NCI-H226 (cell line): ENCODE results near the gene FBXO11.
A peak's percentile ranks its signal among the peaks of the same experiment; 100 is the strongest.

Experiments used
- DNase-seq: peaks from one replicate; pipeline ENCODE4 v3.0.0-alpha.2; 2015

The FBXO11 gene

DNA sequence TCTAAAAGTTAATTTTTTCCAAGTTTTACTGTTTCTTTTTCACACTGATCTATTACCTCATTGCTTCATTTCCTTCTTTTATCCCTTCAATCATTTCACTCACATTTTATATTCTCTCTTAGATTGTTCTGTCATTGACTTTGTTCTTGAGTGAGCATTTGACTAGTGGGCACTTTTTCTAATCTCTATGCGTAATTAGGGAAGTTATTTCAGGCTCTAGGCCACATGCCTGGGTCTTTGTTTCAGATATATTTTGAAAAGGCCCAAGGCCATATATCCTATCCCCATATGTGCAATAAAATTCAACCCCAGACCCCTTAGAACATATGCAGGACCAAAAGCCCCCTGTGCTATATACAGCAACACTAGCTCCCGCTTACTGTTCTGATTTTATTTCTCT, 62.1 kb downstream of the FBXO11 start:
- no peak for DNase-seq

GRCh38 chr2:47843407-47843806, 62.9 kb downstream of the FBXO11 start:
- no peak for DNase-seq

GRCh38 chr2:47842846-47843245, 63.5 kb downstream of the FBXO11 start:
- no peak for DNase-seq

GRCh38 chr2:47838686-47839085, 67.6 kb downstream of the FBXO11 start:
- DNase-seq, result no peak

DNA sequence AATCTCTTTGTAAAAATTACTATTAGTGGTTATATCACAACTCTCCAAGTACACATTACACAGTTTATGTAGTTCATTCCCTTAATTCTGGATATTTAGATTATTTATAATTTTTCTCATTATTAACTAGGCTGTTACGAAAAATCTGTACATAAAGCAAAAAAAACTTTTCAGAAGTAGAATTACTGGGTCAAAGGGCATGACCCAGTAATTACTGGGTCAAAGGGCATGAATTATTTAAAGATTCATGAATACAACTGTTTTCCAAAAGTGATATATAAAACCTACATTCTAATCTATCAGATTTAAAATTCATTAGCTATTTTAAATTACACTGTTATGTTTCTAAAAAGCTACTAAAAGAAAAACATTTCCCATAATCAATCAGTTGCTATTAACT, 68.0 kb downstream of the FBXO11 start:
- no peak for DNase-seq

DNA sequence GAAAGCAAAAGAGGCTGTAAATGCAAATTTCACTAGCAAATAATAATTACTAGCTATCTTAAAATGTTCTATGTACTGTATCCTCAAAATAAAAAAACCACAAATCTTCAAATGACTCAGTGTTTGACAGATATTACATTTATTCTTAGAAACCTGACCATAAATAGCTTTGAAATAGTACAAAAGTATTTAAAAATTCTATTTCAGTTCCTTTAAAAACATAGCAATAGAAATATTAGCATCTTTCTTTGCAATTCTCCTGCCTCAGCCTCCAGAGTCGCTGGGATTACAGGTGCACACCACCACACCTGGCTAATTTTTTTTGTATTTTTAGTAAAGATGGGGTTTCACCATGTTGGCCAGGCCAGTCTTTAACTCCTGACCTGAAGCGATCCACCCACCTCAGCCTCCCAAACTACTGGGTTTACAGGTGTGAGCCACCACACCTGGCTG, 72.8 kb downstream of the FBXO11 start:
- no peak for DNase-seq

DNA sequence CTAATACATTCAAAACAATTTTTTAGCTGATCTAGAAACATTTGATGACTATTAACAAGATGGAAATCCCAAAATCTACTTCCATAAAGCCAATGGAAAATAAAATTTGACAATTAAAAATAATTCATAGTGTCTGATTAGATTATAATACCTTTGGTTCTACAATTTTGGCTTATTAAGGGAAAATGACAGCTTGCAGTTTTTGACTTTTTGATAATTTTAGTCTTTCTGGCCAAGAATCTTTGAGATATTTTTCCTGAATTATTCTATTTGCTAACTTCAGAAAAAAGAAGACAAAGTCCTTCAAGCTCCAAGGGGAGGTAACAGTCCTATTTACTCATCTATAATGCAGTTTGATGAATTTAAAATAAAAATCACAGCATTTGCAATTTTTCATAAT, 83.8 kb downstream of the FBXO11 start:
- no peak for DNase-seq

DNA sequence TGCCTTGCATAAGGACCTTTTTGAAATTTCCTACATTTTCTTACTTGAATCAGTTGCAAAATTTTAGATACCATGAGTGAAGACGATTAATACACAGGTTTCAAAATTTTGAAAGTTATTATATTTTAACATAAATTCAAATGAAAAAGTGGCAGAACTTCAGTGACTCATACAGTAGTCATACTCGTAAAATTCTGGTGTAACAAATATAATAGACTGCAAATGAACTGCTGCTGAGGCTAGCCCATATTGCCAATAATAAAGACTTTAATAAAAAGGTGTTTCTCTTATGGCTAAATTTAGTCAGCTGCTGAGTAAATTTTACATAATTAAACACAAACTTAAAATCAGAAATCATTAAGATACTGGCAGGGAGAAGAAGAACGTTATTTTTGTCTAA, 86.5 kb downstream of the FBXO11 start:
- DNase-seq, result no peak

- no peak for DNase-seq
These were observed 87.5 kb downstream of the FBXO11 start for GRCh38 chr2:47818777-47819176.

DNA sequence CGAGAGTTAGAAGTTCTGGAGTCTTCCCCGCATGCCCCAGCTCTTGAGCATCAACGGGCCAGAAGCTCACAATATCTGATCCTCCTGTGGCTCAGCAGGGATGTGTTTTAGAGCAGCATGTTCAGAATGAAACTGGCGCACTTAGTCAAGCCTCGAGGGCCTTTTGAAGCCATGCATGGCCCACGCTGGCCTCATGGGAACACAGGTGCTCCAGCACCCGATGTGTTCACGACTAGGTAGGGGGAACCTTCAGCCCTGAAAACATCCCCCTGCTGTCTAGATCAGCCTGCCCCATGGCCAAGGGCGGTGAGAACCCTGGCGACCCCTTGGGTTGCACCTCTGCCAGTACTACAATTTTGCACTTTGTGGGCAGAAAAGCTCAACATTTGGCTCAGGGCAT, 90.5 kb downstream of the FBXO11 start:
- no peak for DNase-seq

GRCh38 chr2:47811668-47812067, 94.6 kb downstream of the FBXO11 start:
- no peak for DNase-seq

GRCh38 chr2:47810850-47811249, 95.4 kb downstream of the FBXO11 start:
- DNase-seq, result no peak

DNA sequence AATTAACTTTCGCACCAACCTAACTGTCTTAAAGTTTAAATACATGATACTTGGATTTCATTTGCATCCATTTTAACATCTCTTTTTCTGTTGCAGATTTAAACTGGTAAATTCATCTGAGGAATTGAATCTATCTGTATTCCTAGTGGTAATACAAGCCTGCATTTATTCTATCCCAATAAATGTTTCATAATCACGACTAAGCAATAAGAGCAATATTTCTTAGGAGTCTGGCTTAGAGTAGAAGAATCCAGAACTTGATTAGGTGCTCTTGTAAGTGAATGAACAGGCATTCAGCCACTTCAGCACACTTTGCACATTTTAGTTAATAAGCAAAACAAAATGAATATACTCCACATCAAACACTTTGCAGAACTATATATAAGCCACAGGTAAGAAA, 96.4 kb downstream of the FBXO11 start:
- no peak for DNase-seq

DNA sequence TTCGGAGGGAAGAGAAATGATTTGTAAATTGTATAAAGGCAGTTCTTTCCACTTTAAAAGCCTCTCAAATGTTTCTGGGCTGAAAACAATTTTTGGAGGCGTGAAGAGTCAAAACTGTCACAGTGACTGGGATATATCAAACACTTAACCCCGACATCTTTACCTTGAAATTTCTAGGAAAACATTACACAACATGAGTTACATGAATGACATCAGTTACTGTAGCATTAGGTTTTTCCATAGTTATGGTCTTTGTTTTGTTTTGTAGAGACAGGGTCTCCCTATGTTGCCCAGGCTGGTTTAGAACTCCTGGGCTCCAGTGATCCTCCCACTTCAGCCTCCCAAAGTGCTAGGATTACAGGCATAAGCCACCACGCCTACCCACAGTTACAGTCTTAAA, 97.7 kb downstream of the FBXO11 start:
- no peak for DNase-seq

DNA sequence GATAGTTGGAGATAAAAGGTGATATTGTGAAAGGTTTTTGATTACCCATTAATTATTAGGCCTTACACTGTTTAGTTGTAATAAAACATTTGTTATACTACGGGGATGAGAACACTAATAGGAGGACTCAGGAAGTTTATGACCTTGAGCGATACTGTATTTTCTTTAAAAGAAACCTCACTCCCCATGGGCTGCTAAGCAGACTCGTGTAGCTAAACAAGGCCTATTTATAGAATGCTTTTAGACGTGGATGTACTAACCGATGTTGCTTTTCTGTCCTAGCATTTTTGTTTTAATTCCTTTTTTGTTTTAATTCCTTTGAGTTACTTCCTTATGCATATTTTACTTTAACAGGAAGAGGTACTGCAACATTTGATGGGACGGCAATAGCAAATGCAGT, 100.4 kb downstream of the FBXO11 start:
- DNase-seq, result no peak

GRCh38 chr2:47803770-47804169, 102.5 kb downstream of the FBXO11 start:
- DNase-seq, result no peak

DNA sequence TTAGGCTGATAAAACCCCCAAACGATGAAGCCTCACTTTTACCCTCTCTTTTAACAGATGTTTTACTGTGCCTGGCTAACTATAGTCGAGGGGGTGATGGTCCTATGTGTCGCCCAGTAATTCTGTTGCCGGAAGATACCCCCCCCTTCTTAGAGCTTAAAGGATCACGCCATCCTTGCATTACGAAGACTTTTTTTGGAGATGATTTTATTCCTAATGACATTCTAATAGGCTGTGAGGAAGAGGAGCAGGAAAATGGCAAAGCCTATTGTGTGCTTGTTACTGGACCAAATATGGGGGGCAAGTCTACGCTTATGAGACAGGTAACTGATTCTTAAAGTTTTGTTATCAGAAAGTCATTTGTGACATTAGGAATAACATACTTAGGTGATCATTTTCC, 102.9 kb downstream of the FBXO11 start:
- no peak for DNase-seq

- no peak for DNase-seq
These were observed 105.2 kb downstream of the FBXO11 start for GRCh38 chr2:47801118-47801517.

DNA sequence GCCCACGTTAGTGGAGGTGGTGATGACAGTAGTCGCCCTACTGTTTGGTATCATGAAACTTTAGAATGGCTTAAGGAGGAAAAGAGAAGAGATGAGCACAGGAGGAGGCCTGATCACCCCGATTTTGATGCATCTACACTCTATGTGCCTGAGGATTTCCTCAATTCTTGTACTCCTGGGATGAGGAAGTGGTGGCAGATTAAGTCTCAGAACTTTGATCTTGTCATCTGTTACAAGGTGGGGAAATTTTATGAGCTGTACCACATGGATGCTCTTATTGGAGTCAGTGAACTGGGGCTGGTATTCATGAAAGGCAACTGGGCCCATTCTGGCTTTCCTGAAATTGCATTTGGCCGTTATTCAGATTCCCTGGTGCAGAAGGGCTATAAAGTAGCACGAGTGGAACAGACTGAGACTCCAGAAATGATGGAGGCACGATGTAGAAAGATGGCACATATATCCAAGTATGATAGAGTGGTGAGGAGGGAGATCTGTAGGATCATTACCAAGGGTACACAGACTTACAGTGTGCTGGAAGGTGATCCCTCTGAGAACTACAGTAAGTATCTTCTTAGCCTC, 107.2 kb downstream of the FBXO11 start:
- DNase-seq, result no peak

DNA sequence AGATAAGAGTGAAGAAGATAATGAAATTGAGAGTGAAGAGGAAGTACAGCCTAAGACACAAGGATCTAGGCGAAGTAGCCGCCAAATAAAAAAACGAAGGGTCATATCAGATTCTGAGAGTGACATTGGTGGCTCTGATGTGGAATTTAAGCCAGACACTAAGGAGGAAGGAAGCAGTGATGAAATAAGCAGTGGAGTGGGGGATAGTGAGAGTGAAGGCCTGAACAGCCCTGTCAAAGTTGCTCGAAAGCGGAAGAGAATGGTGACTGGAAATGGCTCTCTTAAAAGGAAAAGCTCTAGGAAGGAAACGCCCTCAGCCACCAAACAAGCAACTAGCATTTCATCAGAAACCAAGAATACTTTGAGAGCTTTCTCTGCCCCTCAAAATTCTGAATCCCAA, 107.7 kb downstream of the FBXO11 start:
- no peak for DNase-seq

DNA sequence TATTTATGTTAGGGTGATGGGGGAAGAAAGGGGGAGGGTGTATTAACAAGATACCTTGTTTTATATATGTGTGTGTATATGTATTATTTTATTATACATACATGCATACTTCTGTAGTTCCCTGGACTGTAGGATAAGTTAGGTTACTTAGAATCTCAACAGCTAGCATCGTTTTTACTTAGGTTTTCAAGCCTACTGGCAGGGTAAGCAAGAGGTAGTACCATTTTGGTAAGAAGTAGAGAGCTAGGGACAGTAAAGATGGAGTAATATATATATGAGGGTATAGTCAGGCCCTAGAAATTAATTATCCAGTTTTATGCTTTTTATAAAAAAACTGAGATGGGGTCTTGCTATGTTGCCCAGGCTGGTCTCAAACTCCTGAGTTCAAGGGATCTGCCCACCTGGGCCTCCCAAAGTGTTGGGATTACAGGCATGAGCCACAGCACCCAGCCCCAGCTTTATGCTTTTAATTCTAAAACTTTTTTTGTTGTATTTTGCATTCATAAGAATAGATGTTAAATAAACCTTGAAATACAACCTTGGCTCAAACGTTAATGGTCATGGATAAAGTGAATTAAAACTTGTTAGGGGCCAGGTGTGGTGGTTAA, 110.1 kb downstream of the FBXO11 start:
- no peak for DNase-seq

- DNase-seq, result no peak
These were observed 120.3 kb downstream of the FBXO11 start for GRCh38 chr2:47785986-47786385.

GRCh38 chr2:47784352-47784851, 121.9 kb downstream of the FBXO11 start:
- DNase-seq, result no peak

DNA sequence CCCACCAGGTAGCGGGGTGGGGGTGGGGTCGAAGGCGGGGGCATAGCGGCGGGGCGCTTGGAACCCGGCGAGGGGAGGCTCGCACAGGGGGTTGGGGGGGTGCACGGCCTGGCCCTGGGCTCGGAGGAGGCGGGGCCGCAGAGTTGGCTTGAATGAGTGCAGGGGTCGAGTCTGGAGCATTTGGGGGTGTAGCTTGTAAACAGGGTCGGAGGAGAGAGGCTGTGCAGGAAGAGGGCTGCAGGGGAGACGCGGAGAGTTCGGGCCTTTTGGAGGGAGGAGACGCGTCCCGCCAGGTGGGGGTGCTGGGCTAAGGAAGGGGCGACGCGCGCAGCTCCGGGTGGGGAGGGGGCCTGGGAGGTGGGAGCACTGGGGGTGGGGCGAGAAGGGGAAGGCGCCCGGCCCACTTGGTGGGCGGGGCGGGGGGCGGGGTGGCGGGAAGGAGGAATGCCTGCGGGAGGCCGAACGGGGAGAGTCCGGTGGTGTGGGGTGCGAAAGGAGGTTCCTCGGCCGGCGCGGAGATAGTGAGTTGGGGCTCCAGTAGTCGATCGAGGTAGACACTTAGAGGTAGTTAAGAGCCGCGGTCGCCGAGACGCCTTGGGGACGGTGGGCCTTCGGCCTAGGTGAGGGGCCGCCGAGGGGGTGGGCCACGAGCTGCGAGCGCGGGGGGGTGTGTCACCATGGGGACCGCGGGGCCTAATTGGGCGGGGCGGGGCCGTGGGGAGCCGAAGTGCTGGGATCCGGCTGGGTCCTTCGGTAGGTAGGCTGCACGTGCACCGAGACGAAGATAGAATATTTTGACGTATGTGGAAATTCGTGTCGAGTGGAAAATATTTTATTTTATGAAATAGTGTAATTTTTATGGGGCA, 122.6 kb downstream of the FBXO11 start:
- peak; percentile 67 for DNase-seq
